NB4 (cell line): ENCODE results near the gene SGMS2.

Experiments used
- CTCF ChIP-seq: IDR thresholded peaks from one replicate; pipeline ENCODE4 v1.5.1; 2012; ENCODE audit warnings: low read depth, low read length
- POLR2A ChIP-seq: IDR thresholded peaks from 2 replicates; pipeline ENCODE4 v1.6.1; 2011; ENCODE audit warnings: mild to moderate bottlenecking; ENCODE audit not compliant: insufficient read length; ENCODE audit errors: extremely low read depth
- TF ChIP-seq, protein P1 (sequence below): IDR thresholded peaks from 2 replicates; pipeline ENCODE4 v1.6.1; 2011; ENCODE audit warnings: low read depth, low read length

GRCh38 chr4:107792711-107793110, 32.0 kb upstream of the SGMS2 start:
- TF ChIP-seq, protein P1, sequence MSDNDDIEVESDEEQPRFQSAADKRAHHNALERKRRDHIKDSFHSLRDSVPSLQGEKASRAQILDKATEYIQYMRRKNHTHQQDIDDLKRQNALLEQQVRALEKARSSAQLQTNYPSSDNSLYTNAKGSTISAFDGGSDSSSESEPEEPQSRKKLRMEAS = no peak
- no peak for TF ChIP-seq CTCF
- TF ChIP-seq POLR2A = no peak
